ENCODE measurements around the gene GRID1.

DNA sequence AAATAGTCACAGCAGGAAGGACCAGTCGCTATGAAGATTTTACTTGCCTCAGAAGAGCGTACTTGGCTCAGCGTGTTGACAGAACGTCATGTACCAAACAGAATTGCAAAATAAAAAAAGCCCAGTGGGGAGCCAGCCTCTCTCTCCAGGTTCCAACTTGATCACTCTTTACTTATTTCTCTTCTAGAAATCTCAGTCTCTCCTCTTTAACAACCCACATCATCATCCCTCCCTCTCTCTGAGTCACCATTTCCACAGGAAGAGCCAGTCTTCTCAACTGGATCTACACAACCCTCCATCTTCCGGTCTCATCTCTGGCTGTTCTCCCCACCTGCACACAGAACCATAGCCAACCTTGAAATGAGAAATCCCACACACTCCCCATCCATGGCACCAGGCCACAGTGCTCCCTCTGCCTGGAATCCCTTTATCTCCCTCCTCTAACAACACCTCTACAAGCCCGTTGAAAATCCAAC lies 718.3 kb downstream of the GRID1 start:
- TF ChIP-seq, protein P1, sequence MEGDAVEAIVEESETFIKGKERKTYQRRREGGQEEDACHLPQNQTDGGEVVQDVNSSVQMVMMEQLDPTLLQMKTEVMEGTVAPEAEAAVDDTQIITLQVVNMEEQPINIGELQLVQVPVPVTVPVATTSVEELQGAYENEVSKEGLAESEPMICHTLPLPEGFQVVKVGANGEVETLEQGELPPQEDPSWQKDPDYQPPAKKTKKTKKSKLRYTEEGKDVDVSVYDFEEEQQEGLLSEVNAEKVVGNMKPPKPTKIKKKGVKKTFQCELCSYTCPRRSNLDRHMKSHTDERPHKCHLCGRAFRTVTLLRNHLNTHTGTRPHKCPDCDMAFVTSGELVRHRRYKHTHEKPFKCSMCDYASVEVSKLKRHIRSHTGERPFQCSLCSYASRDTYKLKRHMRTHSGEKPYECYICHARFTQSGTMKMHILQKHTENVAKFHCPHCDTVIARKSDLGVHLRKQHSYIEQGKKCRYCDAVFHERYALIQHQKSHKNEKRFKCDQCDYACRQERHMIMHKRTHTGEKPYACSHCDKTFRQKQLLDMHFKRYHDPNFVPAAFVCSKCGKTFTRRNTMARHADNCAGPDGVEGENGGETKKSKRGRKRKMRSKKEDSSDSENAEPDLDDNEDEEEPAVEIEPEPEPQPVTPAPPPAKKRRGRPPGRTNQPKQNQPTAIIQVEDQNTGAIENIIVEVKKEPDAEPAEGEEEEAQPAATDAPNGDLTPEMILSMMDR (IDR thresholded peaks at IDR 0.05), result no peak
- no peak for TF ChIP-seq POLR2A (IDR thresholded peaks at IDR 0.05)
